GM18517 (cell line): ENCODE results near the gene TENT5A.

Experiments used
- ATAC-seq: cut with Tn5 transposase; IDR thresholded peaks from one replicate; pipeline ENCODE4 v1.9.1; 2021; ENCODE audit warnings: mild to moderate bottlenecking, moderate library complexity; ENCODE audit not compliant: unreplicated experiment

The TENT5A gene

DNA sequence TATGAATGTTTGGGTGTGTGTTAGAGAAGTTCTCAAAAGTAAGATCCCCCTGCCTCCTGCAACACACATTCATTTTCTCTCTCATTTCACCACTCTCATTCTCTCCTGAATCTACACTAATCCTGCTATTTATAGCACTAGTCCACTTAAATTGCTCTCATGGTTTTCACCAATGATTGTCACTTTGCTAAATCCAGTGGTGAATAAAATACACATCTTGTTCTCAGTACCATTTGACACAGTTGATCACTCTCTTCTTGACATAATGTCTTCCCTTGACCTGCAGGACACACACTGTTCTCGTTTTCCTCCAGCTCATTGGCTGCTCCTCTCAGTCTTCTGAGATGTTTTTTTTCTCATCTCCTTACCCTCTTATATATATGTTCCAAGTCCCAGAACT is 32.1 kb downstream of the TENT5A start:
- ATAC-seq: no peak

GRCh38 chr6:81718126-81718525 is 34.4 kb downstream of the TENT5A start:
- ATAC-seq: no peak

DNA sequence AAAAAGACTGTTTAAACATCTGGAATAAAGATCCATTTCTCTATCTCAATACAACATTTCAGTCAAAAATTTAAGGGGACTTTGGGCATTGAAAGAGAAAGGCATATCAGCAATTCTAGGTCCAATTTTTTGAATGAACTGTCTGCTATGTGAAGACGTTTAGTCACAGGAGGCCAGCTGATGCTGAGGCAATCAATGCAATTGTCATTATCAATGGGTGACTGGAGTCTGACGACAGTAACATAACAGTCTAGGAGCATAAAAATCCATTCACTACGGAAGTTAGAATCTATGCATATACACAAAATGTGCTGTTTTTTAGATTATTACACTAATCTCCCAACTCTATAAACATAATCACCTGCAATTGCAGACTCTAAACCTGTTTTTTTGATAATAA is 37.8 kb downstream of the TENT5A start:
- no peak for ATAC-seq

DNA sequence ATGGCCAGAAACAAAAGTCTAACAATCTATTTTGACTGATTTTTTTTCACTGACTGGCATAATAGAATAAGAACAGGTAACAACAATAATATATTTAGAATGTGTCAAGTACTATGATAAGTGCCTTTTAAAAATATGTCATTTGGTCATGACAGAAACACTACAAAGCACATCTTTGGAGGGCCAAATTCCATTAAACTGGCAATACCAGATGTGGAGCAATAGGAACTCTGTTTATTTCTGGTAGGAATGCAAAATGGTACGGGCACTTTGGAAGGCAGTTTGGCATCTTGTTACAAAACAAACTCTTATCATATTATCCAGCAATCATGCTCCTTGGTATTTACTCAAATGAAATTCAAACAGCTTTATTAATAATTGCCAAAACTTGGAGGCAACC is 39.3 kb downstream of the TENT5A start:
- ATAC-seq: no peak

- no peak for ATAC-seq
These were observed 44.3 kb downstream of the TENT5A start for GRCh38 chr6:81708113-81708699.

DNA sequence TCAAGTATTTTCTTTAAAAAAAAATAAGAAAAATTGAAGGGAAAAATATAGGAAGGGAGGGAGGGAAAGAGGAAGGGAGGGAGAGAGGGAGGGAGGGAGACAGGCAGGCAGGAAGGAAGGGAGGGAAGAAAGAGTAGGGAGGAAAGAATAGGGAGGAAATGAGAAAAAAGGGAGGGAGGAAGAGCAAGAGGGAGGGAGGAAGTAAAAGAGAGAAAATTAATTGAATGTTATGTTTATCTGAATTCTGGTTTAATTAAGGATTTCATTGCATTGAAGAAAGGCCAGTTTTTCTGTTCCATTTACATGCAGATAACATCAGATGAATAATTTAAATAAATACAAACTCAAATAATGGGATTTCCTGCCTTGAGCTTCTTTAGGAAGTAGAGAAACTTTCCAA is 47.8 kb downstream of the TENT5A start:
- ATAC-seq: no peak

GRCh38 chr6:81700414-81700813 is 52.1 kb downstream of the TENT5A start:
- ATAC-seq: no peak

GRCh38 chr6:81697559-81697958 is 54.9 kb downstream of the TENT5A start:
- no peak for ATAC-seq

DNA sequence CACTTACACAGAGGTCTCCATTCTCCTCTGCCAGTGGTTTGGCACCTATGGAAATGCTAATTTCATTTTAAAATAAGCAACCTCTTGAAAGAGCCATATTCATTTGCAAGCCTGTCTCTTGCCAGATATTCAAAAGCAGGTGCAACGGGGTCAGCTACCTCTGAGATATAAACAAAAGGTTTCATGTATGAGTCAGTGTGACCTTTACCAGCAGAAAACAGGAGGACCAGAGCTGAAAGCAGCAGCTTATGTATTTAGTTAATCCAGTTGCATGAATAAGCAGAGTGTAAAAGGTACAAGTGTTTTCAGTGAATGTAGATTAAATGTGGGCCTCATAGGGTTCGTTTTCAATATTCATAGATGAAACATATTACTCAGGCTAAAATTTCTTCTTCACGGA is 56.0 kb downstream of the TENT5A start:
- ATAC-seq: no peak
